ENCODE results near the gene PODXL. TPM values are rescaled to one million over a fixed set of nuclear protein-coding genes. Genes with fewer than 3 reads are reported as not detected.
"Not testable (repeated sequence)": the region's sequence is repeated elsewhere in the genome, so short reads cannot be mapped to it uniquely, and the experiment has no call there.

Gene PODXL
- total RNA-seq, 1 experiment from 2014 or later: 727 TPM

- Histone ChIP-seq H3K14ac (ENCODE audit: insufficient read depth, low read length) (no peak overlapping the region), H2BK12ac (ENCODE audit: insufficient read length, low read depth, low read length) (no peak overlapping the region), H2BK15ac (ENCODE audit: low read depth, low read length) (no peak overlapping the region), H3K9ac (ENCODE audit: extremely low read depth, insufficient read length, low read length) (no peak overlapping the region), H3K79me1 (ENCODE audit: insufficient read depth, low read depth, low read length, poor library complexity, severe bottlenecking) (peaks cover 10% of the 10 kb centered on the region), H3T11ph (ENCODE audit: low read length) (no peak overlapping the region), H4K5ac (ENCODE audit: insufficient read length, low read depth, low read length) (no peak overlapping the region), H3K18ac (ENCODE audit: insufficient read length, low read depth, low read length) (no peak overlapping the region), H3K56ac (ENCODE audit: insufficient read length, low read depth, low read length) (no peak overlapping the region), H2BK120ac (ENCODE audit: low read depth, low read length, poor library complexity, severe bottlenecking) (no peak overlapping the region), H3K23me2 (ENCODE audit: insufficient read length, low read depth, low read length, poor library complexity, severe bottlenecking) (no peaks in the 10 kb centered on the region), H2BK20ac (ENCODE audit: low read depth, low read length, poor library complexity, severe bottlenecking) (no peak overlapping the region), H3K4me1 (ENCODE audit: insufficient read depth, low read length) (no peaks in the 10 kb centered on the region), H3K4ac (ENCODE audit: low read depth, low read length) (no peak overlapping the region), H4K8ac (replicated peaks; ENCODE audit: insufficient read length, low read depth, low read length) (no peak overlapping the region), H2AK5ac (ENCODE audit: insufficient read length, low read length) (no peak overlapping the region), H3K27me3 (ENCODE audit: insufficient read depth, low read length) (no peaks in the 10 kb centered on the region), H3K27ac (ENCODE audit: insufficient read length, low read depth, low read length) (no peak overlapping the region), H3K79me2 (ENCODE audit: insufficient read depth, low read length) (peaks cover 4% of the 10 kb centered on the region; the same call in 1 of the 2 replicates), H4K91ac (ENCODE audit: insufficient read length, low read depth, low read length) (no peak overlapping the region), H3K23ac (ENCODE audit: insufficient read length, low read depth, low read length) (no peak overlapping the region), H3K4me2 (ENCODE audit: insufficient read depth, insufficient read length, low read length) (no peak overlapping the region), H4K20me1 (ENCODE audit: control insufficient read depth, insufficient read depth, insufficient read length) (no peaks in the 10 kb centered on the region), H3K9me3 (ENCODE audit: control insufficient read depth, low read depth, low read length) (no peaks in the 10 kb centered on the region), H2BK5ac (ENCODE audit: insufficient read length, low read length) (no peak overlapping the region), H2AFZ (ENCODE audit: low read length) (no peak overlapping the region)
- H3K4me3 Mint-ChIP-seq: no peak overlapping the region; a peak in 1 of 5 replicates
- peaks cover 81 to 96% (median 96%) of the 10 kb centered on the region in 3 experiments for H3K36me3 Mint-ChIP-seq (ENCODE audit: insufficient read depth in 1 of 3, low read depth in 3 of 3)
- H3K4me1 Mint-ChIP-seq: peaks cover 29 to 46% of the 10 kb centered on the region in 2 experiments
- peak overlapping the region in 2 of 3 experiments; percentile 55 to 99; a peak in 4 of 7 replicates for H3K27ac Mint-ChIP-seq
- H3K9me3 Mint-ChIP-seq: no peaks in the 10 kb centered on the region
- DNase-seq: no peak
- no peaks in the 10 kb centered on the region; the same call in 1 of the 2 replicates for H3K27me3 Mint-ChIP-seq (ENCODE audit: low read depth)
- no peak for TF ChIP-seq CTCF (conservative IDR thresholded peaks at IDR 0.05)
- no CpG with 5 or more reads among the region's 30 CpGs for WGBS (ENCODE audit: extremely low coverage, insufficient read length, low lambda C conversion rate)
These were observed 50.5 kb downstream of the PODXL start for GRCh38 chr7:131505636-131506557.

DNA sequence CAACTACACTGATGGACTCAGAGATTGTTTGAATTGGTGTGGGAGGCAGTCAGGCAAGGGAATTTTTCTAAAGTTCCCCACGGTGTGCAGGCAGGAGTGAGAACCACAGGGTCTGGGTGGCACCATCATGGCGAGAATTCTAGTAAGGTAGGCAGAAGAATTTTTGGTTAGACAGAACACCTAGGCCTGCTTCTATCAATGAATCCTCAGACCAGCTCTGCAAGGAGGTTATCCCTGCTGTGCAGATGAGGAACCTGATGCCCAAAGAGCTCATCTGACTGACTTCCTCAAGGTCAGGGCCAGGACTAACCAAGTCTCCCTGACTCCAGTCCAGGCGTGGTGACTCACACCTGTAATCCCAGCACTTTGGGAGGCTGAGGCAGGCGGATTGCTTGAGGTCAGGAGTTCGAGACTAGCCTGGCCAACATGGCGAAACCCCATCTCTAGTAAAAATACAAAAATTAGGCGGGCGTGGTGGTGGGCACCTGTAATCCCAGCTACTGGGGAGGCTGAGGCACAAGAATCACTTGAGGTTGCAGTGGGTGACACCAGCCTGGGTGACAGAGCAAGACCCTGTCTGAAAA, 51.3 kb downstream of the PODXL start:
- H3K18ac ChIP-seq (ENCODE audit: insufficient read length, low read depth, low read length); H3K23ac ChIP-seq (ENCODE audit: insufficient read length, low read depth, low read length); H3K9me3 Mint-ChIP-seq; H3K27me3 ChIP-seq (ENCODE audit: insufficient read depth, low read length); H3T11ph ChIP-seq (ENCODE audit: low read length); H4K8ac ChIP-seq (replicated peaks; ENCODE audit: insufficient read length, low read depth, low read length); H3K9me3 ChIP-seq (ENCODE audit: control insufficient read depth, low read depth, low read length); H2BK15ac ChIP-seq (ENCODE audit: low read depth, low read length); H2BK5ac ChIP-seq (ENCODE audit: insufficient read length, low read length); H2BK20ac ChIP-seq (ENCODE audit: low read depth, low read length, poor library complexity, severe bottlenecking); H3K27me3 Mint-ChIP-seq (ENCODE audit: low read depth); H3K4ac ChIP-seq (ENCODE audit: low read depth, low read length); H3K4me1 ChIP-seq (ENCODE audit: insufficient read depth, low read length); H4K20me1 ChIP-seq (ENCODE audit: control insufficient read depth, insufficient read depth, insufficient read length); H2BK120ac ChIP-seq (ENCODE audit: low read depth, low read length, poor library complexity, severe bottlenecking); H4K5ac ChIP-seq (ENCODE audit: insufficient read length, low read depth, low read length); H4K91ac ChIP-seq (ENCODE audit: insufficient read length, low read depth, low read length); DNase-seq; H2BK12ac ChIP-seq (ENCODE audit: insufficient read length, low read depth, low read length); H3K14ac ChIP-seq (ENCODE audit: insufficient read depth, low read length); H3K9ac ChIP-seq (ENCODE audit: extremely low read depth, insufficient read length, low read length); H3K4me2 ChIP-seq (ENCODE audit: insufficient read depth, insufficient read length, low read length); H3K27ac ChIP-seq (ENCODE audit: insufficient read length, low read depth, low read length); H3K79me2 ChIP-seq (ENCODE audit: insufficient read depth, low read length); H2AFZ ChIP-seq (ENCODE audit: low read length); H3K56ac ChIP-seq (ENCODE audit: insufficient read length, low read depth, low read length); H2AK5ac ChIP-seq (ENCODE audit: insufficient read length, low read length); H3K4me3 Mint-ChIP-seq; H3K23me2 ChIP-seq (ENCODE audit: insufficient read length, low read depth, low read length, poor library complexity, severe bottlenecking): not testable (repeated sequence)
- Mint-ChIP-seq H3K36me3 (ENCODE audit: insufficient read depth in 1 of 3, low read depth in 3 of 3) (peaks cover 83 to 99% (median 99%) of the 10 kb centered on the region in 3 experiments), H3K4me1 (peaks cover 26 to 42% of the 10 kb centered on the region in 2 experiments), H3K27ac (peak overlapping the region in 2 of 3 experiments; percentile 74 to 95; a peak in 4 of 7 replicates)
- peaks cover 10% of the 10 kb centered on the region for H3K79me1 ChIP-seq (ENCODE audit: insufficient read depth, low read depth, low read length, poor library complexity, severe bottlenecking)
- no CpG with 5 or more reads among the region's 8 CpGs for WGBS (ENCODE audit: extremely low coverage, insufficient read length, low lambda C conversion rate)
